Erythroblast (primary cell): ENCODE measurements around the gene CYP27C1.

Experiments
- GATA1 ChIP-seq: IDR thresholded peaks from 2 replicates; pipeline ENCODE4 v1.6.1; 2011; ENCODE audit warnings: low read depth, mild to moderate bottlenecking, control low read depth, low read length, moderate library complexity
- POLR2A ChIP-seq: IDR thresholded peaks from 2 replicates; pipeline ENCODE4 v1.6.1; 2011; ENCODE audit warnings: mild to moderate bottlenecking, low read length

DNA sequence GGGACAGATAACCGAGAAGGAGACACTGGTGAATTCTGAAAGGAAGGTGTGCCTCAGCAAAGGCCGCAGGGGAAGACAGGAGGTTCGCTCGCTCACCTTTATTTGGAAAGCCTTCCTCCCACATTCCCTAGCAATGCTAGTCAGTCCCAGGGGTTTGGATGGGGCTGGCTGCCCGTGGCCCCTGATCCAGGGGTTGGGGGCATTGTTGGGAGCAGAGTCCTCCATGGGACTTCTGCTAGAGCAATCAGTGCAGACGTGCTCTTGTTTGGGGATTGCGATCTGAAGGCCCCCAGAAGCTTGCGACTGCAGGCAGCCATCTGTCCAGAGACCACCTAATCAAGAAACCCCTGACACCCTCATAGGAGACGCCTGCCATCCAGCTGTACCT lies 6.0 kb upstream of the CYP27C1 start:
- TF ChIP-seq POLR2A (no peak), GATA1 (no peak)
